Hematopoietic multipotent progenitor cell treated with erythropoietin and hydrocortisone succinate and interleukin-3 and kit ligand, for 4 days (in vitro differentiated cells): ENCODE measurements around the gene MARCKS.

Experiments used
- DNase-seq: peaks from one replicate; pipeline ENCODE4 v3.0.0-alpha.2; 2015

Gene MARCKS

DNA sequence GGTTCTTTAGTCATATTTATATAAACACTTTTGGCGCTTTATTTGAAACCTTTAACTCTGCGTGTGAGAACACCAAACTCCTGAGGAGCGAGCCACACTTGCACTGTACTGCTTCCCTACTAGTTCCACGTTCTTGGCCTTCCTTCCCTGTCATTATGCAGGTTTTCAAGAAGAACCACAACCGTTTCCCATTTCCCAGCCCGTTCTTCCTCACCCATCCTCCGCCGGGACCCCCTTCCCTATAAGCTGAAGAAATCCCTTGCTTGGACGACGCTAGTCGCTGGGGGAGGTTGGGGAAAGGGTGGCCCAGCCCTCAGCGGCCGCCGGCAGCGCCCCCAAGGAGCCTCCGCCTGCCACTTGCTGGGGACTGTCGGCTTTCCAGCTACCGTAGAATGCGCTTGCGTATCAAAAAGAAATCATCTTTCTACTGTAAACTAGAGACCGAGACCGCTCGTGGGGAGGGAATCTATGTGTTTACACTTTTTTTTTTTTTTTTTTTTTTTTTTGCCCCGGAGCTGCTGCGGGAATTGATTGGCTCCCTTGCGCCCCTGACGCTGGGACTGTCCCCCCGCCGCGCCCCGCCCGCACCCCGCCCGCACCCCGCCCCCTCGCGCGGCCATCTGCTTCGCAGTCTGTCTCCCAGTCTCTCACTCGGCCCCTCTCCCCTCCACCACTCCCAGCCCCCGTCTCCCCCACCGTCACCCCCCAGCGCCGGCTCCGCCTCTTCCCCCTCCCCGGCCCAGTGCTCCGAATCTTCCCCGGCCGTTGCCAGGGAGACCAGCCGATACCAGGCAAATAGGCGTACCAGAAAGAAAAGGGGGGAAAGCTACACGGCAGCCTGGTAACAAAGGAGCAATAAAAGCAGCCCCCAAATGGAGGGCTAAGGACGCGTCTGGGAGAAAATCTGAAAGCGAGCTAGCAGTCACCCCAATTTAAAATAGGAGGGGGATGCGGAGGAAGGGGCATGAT, 2.3 kb upstream of the MARCKS start:
- DNase-seq, result peak; percentile 75

DNA sequence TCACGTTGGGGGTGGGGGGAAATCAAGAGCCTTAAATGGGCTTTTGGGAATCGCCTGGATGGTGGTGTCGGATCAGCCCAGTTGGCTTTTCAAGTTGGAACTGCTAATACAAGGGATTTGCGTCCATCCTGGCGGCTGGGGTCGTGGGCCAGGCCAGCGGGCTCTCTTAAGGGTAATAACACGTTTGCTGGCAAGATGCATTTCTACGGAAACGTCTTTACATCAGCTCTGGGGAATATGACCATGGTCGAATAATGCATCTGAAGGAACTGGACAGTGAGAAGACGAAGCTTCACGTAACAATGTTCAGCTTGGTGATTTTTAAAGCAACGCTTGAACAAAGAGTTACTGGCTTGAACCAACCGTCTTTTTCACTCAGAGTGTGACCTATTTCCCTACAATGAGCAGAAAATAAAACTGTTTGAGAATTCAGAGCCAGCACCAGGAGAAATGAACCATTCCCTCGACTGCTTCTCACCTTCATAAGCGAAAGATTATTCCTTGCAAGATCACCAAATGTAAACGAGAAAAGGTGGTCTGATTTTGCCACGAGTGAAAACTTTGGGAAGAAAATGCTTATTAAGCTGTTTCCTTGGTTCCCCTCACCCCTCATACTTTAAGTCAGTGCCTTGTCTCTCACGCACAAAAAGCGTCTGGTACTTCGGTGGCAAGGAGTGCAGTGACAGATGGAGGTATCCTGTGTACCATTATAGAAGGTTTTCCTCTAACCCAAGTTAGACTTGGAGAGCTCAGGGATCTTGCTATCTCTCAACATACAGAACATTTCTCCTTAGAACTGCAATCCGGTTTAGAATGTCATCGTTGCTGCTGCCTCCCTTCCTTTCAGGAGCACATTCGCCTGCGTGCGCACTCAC, 1.4 kb upstream of the MARCKS start:
- DNase-seq, result peak; percentile 42

DNA sequence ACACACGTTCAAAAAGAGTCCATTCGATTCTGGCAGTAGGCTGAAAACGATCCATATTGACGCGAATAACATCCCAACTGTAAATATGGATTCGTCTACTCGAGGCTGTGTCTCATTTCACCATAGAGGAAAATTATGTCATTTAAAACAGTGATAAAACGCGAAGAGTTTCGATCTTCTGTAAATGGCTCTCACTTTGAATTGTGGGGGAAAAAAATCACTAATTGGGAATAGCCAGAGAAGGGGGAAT, 845 bp upstream of the MARCKS start:
- no peak for DNase-seq

GRCh38 chr6:113857556-113858479, 673 bp downstream of the MARCKS start:
- DNase-seq, result peak; percentile 37

DNA sequence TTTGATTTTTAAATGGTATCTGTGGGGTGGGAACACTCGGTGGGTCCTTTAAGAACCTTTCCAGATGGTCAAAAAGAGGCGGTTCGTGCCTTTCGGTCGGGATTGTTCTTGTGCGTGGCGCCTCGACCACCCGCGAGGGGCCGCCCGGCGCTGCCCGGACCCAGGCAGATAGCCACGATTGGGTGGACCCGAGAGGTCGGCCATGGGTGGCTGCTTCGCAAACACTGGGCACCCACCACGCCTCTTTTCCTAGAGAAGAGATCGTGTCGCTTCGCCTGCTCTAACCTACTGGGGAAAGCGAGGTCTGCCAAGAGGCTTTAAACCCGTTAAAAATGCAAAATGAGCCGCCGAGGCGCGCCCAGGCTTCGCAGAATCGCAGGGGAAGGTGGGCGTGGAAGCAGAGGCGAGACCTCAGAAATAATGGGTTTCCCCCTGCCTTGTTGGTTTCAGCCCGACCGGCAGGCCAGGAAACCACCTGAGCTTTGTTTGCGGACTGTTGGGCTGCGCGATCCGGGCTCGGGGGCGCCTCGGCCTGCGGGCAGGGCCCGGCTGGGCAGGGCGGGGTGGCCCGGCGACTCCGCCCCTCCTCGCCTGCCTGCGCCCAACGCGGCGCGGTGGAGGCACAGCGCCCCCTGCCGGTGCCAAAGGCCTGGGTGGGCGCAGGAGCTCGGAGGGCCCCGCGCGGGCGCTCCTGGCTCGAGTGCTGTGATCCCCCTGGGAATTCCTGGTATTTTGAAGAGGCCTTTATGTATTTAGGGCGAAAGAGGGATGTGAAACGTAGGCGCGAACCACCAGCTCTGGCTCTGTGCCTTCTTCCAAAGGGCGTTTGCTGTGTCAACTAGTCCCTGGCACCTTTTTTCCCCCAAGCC, 1.6 kb downstream of the MARCKS start:
- DNase-seq, result peak; percentile 87

- DNase-seq, result peak; percentile 25
These were observed 2.4 kb downstream of the MARCKS start for GRCh38 chr6:113859349-113860180.

DNA sequence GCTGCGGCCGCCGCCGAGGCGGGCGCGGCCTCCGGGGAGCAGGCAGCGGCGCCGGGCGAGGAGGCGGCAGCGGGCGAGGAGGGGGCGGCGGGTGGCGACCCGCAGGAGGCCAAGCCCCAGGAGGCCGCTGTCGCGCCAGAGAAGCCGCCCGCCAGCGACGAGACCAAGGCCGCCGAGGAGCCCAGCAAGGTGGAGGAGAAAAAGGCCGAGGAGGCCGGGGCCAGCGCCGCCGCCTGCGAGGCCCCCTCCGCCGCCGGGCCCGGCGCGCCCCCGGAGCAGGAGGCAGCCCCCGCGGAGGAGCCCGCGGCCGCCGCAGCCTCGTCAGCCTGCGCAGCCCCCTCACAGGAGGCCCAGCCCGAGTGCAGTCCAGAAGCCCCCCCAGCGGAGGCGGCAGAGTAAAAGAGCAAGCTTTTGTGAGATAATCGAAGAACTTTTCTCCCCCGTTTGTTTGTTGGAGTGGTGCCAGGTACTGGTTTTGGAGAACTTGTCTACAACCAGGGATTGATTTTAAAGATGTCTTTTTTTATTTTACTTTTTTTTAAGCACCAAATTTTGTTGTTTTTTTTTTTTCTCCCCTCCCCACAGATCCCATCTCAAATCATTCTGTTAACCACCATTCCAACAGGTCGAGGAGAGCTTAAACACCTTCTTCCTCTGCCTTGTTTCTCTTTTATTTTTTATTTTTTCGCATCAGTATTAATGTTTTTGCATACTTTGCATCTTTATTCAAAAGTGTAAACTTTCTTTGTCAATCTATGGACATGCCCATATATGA, 3.2 kb downstream of the MARCKS start:
- DNase-seq, result peak; percentile 20

DNA sequence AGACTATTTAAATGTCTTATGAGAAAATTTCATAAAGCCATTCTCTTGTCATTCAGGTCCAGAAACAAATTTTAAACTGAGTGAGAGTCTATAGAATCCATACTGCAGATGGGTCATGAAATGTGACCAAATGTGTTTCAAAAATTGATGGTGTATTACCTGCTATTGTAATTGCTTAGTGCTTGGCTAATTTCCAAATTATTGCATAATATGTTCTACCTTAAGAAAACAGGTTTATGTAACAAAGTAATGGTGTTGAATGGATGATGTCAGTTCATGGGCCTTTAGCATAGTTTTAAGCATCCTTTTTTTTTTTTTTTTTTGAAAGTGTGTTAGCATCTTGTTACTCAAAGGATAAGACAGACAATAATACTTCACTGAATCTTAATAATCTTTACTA, 5.0 kb downstream of the MARCKS start:
- DNase-seq, result no peak

DNA sequence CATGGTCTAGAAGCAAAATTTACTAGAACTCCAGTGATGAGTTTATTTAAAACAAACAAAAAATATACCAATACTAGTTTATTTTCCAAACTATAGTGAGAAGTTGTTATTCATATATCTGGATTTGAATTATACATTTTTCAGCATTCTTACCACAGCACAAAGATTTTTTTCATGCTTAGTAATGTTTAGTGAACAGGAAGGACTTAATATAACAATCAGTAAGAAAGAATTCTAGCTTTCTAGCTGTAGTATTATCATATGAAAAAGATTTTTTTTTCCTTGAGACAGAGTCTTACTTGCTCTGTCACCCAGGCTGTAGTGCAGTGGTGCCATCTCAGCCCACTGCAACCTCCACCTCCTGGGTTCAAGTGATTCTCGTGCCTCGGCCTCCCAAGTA, 13.8 kb downstream of the MARCKS start:
- DNase-seq, result no peak

DNA sequence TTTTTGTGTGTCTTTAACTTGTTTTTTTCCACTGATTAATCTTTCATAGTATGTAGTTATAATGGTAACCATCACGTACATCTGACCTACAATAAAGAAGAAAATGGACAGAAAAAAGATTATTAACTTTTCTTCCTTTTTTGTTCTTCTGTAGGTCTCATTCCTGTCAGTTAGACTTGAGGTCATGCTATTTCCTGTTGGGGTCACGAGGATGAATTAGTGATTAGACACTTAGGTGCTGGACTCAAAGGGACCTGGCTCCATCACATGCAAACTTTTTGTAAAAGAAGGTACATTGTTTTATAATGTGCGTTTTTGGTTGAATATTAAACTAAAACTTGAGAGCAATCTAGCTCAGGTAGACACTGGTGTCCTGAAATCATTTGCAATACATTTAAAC, 14.8 kb downstream of the MARCKS start:
- peak; percentile 42 for DNase-seq

- DNase-seq, result peak; percentile 77
These were observed 16.0 kb downstream of the MARCKS start for GRCh38 chr6:113873043-113873667.

DNA sequence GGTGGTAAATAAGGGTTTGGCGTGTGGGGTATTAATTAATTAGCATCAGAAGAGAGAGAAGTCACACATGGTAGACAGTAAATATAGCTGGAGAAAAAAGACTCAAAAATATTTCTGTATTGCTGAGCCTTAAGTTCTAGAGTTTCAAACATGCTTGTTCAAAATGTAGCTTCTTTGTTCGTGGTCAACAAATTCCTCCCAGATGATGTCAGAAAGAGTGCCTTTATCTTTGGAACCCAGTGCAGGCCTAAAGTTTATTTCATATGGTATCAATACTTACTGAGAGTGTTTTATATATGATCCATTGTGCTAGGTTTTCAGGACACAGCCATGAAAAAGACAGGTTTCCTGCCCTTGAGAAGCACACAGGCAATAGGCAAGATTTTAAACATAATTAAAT, 18.3 kb downstream of the MARCKS start:
- no peak for DNase-seq

DNA sequence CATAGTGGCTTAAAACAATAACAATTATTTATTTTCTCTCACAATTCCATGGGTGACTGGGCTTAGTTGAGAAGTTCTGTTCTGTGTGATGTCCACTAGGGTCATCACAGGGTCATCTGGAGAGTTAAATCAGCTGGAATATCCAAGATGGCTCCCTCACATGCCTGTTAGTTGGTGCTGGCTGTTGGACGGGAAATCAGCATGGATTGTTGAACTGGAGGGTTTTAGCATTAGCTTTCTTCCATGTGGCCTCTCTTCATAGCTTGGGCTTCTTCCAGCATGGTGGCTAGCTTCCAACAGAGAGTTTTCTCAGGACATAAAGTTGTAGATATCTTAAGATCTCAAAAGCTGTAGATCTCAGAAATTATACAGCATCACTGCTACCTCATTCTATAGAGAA, 19.6 kb downstream of the MARCKS start:
- DNase-seq, result no peak

DNA sequence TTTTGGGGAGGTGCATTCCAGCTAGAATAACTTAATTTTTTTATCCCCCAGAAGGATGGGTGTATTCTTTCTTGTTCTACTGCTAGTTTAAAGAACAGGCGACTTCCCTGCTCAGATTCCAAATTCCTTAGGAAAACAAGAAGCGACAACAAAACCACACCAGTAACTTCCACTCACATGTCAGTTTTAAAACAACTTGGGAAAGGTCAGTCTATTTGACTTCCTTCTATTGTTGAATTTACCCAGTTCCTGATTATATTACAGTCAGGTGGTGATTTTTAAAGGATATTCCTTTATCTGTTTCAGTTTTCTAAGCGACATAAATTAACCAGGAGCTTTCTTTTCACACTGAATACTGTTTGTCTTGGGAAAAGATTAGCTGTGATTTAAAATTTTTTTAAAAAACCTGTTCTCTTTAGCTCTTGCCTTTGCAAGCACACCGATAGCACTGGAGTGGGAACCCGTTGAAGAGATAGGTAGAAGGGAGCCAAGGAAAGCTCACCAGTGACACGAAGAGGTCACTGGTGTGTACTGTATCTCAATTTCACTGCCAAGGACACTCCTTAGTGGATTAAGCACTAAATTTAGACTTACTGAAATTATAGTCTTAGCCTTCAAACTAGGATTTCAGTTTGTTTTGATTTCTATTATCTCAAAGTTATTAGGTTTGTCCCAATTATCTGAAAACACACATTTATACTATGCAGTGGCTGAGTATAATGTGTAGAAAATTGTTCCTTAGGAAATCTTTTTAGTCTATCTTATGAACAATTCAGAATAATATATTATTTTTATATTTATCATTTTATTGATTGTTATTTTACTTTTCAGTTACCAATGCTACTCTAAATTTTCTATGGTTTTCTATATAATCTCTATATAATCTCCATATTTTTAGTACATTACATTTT, 22.3 kb downstream of the MARCKS start:
- DNase-seq, result peak; percentile 81

GRCh38 chr6:113881478-113881980, 24.4 kb downstream of the MARCKS start:
- DNase-seq, result peak; percentile 65

DNA sequence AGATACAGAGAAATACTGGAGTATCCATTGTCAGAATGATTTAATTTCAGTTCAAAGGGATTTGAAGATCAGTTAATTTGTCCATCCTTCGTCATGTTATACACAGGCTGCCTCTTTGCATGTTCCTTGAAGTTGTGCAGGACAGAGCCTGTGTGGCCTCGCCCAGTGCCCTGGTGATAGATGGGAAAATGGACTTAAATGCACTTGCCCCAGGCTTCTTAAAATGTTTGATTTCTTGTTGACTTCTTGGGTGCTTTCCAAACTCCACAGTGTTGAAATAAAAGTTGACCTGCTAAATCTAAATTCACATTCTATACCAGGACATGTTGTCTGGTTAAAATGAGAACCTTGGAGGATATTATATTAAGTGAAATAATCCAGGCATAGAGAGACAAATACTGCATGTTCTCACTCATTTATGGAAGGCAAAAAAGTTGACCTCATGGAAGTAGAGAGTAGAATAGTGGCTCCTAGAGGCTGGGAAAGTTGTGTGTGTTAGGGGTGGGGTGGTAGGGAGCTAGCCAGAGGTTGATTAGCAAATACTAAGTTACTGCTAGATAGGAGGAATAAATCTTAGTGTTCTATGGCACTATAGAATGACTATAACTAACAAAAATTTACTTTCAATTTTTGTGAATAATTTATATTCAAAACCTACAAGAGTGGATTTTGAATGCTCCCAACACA, 25.3 kb downstream of the MARCKS start:
- DNase-seq, result no peak

DNA sequence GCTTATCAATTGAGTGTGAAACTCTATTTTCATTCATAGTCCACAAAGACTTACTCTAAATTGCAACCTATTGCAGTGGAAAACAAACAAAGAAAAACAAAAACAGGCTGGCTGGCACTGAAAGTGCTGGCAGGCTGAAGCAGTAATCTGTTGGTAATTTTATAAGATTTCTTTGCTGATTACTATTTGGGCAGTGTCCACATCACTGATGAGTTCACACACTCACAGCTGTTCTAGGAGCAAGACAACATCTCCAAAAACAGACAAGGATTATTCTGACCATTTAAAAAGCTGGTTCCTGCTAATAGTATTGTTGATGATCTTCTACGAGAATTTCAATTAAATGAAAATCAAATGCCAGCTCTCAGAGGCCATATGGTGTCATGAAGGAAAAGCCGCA, 26.9 kb downstream of the MARCKS start:
- DNase-seq, result no peak

DNA sequence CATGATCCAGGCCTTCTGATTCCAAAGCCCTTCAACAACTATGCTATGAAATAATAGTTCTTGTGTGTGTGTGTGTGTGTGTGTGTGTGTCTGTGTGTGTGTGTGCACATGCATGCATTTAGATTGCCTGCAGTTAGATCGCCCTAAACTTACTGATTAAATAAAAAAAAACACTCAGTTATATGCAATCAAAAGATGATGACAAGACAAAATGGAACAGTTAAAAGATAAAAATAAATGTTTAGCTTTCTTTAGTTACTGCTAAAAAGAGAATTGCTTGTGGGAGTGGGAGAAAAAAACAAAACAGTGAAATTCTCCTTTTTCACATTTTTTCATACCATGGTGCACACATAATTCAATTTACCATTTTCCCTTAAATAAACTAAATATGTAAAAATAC, 29.4 kb downstream of the MARCKS start:
- DNase-seq, result no peak
